Mesenchymal stem cell (in vitro differentiated cells and primary cell): ENCODE measurements around the gene IGF2R.

Source experiments
- DNase-seq: peaks from one replicate; pipeline ENCODE4 v3.0.0-alpha.2; 2013
- H2AFZ ChIP-seq: one replicate; pipeline ENCODE4 v1.6.1; 2013; ENCODE audit warnings: low read depth, mild to moderate bottlenecking, control low read depth, inconsistent platforms, low read length, moderate library complexity
- H2AK5ac ChIP-seq: 2 replicates; pipeline ENCODE4 v1.6.1; 2013; ENCODE audit warnings: low read length, moderate library complexity, mild to moderate bottlenecking, inconsistent platforms; ENCODE audit not compliant: severe bottlenecking
- H2BK120ac ChIP-seq: one replicate; pipeline ENCODE4 v1.6.1; 2013; ENCODE audit warnings: low read depth, mild to moderate bottlenecking, inconsistent platforms, low read length, moderate library complexity
- H2BK12ac ChIP-seq, 2 experiments: one replicate each; pipeline ENCODE4 v1.6.1; 2013; ENCODE audit warnings: inconsistent platforms in 2 of 2, low read length in 2 of 2, mild to moderate bottlenecking in 2 of 2, moderate library complexity in 2 of 2, control low read depth in 1 of 2
- H2BK15ac ChIP-seq: one replicate; pipeline ENCODE4 v1.6.1; 2013; ENCODE audit warnings: mild to moderate bottlenecking, low read depth, inconsistent platforms; ENCODE audit not compliant: poor library complexity, severe bottlenecking
- H2BK5ac ChIP-seq: 2 replicates; pipeline ENCODE4 v1.6.1; 2013; ENCODE audit warnings: low read depth, mild to moderate bottlenecking, low read length, control low read depth, inconsistent platforms; ENCODE audit not compliant: poor library complexity, severe bottlenecking
- H3K14ac ChIP-seq, 2 experiments: one replicate each; pipeline ENCODE4 v1.6.1; 2013; ENCODE audit warnings: inconsistent platforms in 2 of 2, low read length in 2 of 2, control low read depth in 1 of 2, mild to moderate bottlenecking in 1 of 2, moderate library complexity in 1 of 2
- H3K18ac ChIP-seq, 2 experiments: one replicate each; pipeline ENCODE4 v1.6.1; 2013; ENCODE audit warnings: inconsistent platforms in 2 of 2, low read length in 2 of 2, control low read depth in 1 of 2, low read depth in 1 of 2, mild to moderate bottlenecking in 1 of 2
- H3K23ac ChIP-seq, 2 experiments: one replicate each; pipeline ENCODE4 v1.6.1; 2013; ENCODE audit warnings: inconsistent platforms in 2 of 2, low read length in 2 of 2, mild to moderate bottlenecking in 2 of 2, moderate library complexity in 2 of 2, control low read depth in 1 of 2
- H3K27ac ChIP-seq: 2 replicates; pipeline ENCODE4 v1.5.1; 2013; ENCODE audit warnings: mild to moderate bottlenecking, moderate library complexity, low read length, control low read depth, inconsistent platforms; ENCODE audit not compliant: poor library complexity, severe bottlenecking
- H3K27me3 ChIP-seq, 2 experiments: 2 replicates each; pipeline versions ENCODE4 v1.6.1 to v1.7.0; 2013; ENCODE audit warnings: low read length in 2 of 2, mild to moderate bottlenecking in 2 of 2, moderate library complexity in 2 of 2, control low read depth in 1 of 2, inconsistent platforms in 1 of 2; ENCODE audit not compliant: control insufficient read depth in 1 of 2, insufficient read depth in 1 of 2
- H3K36me3 ChIP-seq, 2 experiments: 2 replicates each; pipeline versions ENCODE4 v1.6.1 to v1.7.0; 2013; ENCODE audit warnings: low read length in 2 of 2, control low read depth in 1 of 2, inconsistent platforms in 1 of 2, low read depth in 1 of 2, mild to moderate bottlenecking in 1 of 2; ENCODE audit not compliant: insufficient read depth in 2 of 2, control insufficient read depth in 1 of 2
- H3K4ac ChIP-seq, 2 experiments: one replicate each; pipeline ENCODE4 v1.6.1; 2013; ENCODE audit warnings: inconsistent platforms in 2 of 2, low read length in 2 of 2, mild to moderate bottlenecking in 2 of 2, moderate library complexity in 2 of 2, control low read depth in 1 of 2, low read depth in 1 of 2
- H3K4me1 ChIP-seq: 2 replicates; pipeline ENCODE4 v1.6.1; 2013; ENCODE audit warnings: low read depth, low read length, control low read depth; ENCODE audit not compliant: control insufficient read depth, insufficient read depth
- H3K4me2 ChIP-seq: 2 replicates; pipeline ENCODE4 v1.6.1; 2013; ENCODE audit warnings: low read length, mild to moderate bottlenecking, inconsistent platforms; ENCODE audit not compliant: poor library complexity, severe bottlenecking
- H3K4me3 ChIP-seq, 2 experiments: 2 replicates each; pipeline versions ENCODE4 v1.5.1 to v1.7.0; 2013; ENCODE audit warnings: low read length in 2 of 2, mild to moderate bottlenecking in 2 of 2, control low read depth in 1 of 2, low read depth in 1 of 2; ENCODE audit not compliant: insufficient read depth in 1 of 2
- H3K79me1 ChIP-seq: replicated peaks from 2 replicates; pipeline ENCODE4 v1.6.1; 2013; ENCODE audit warnings: mild to moderate bottlenecking, control low read depth, low read length, inconsistent platforms; ENCODE audit not compliant: poor library complexity, severe bottlenecking
- H3K9ac ChIP-seq: 2 replicates; pipeline ENCODE4 v1.7.0; 2013; ENCODE audit warnings: mild to moderate bottlenecking, low read length, moderate library complexity
- H3K9me3 ChIP-seq: 2 replicates; pipeline ENCODE4 v1.7.0; 2013; ENCODE audit warnings: mild to moderate bottlenecking, low read length; ENCODE audit not compliant: control insufficient read depth
- H4K8ac ChIP-seq: one replicate; pipeline ENCODE4 v1.6.1; 2013; ENCODE audit warnings: inconsistent platforms, mild to moderate bottlenecking, low read length, moderate library complexity
- H4K91ac ChIP-seq: one replicate; pipeline ENCODE4 v1.6.1; 2013; ENCODE audit warnings: mild to moderate bottlenecking, low read length, inconsistent platforms
- WGBS: methylation state at CpG from one replicate; pipeline ENCODE4 v1.1.7; 2013; ENCODE audit warnings: mixed read lengths; 5-methylcytosine and 5-hydroxymethylcytosine counted together

Gene IGF2R

GRCh38 chr6:159963111-159963510 is 5.8 kb upstream of the IGF2R start:
- H3K9ac ChIP-seq: no peak overlapping the region
- no peak overlapping the region for H2BK5ac ChIP-seq
- H3K36me3 ChIP-seq: no peaks in the 10 kb centered on the region
- no peak overlapping the region for H2AK5ac ChIP-seq
- H3K4me2 ChIP-seq: no peak overlapping the region
- 61% methylated on average over 3 of the region's 3 CpGs for WGBS
- no peak overlapping the region for H4K8ac ChIP-seq
- H3K4ac ChIP-seq: no peak overlapping the region
- no peak overlapping the region for H4K91ac ChIP-seq
- no peaks in the 10 kb centered on the region for H3K79me1 ChIP-seq
- peak overlapping the region; percentile 44 for H2BK15ac ChIP-seq
- no peaks in the 10 kb centered on the region for H3K9me3 ChIP-seq
- no peak overlapping the region for H3K18ac ChIP-seq
- no peak overlapping the region for H3K27ac ChIP-seq
- no peak overlapping the region for H3K23ac ChIP-seq
- no peak for DNase-seq
- no peak overlapping the region for H3K14ac ChIP-seq
- H2BK120ac ChIP-seq: no peak overlapping the region
- peaks cover 0 to 8% of the 10 kb centered on the region in 2 experiments for H3K27me3 ChIP-seq
- no peak overlapping the region for H2AFZ ChIP-seq
- no peaks in the 10 kb centered on the region for H3K4me1 ChIP-seq
- H2BK12ac ChIP-seq: no peak overlapping the region
- H3K4me3 ChIP-seq: no peak overlapping the region

DNA sequence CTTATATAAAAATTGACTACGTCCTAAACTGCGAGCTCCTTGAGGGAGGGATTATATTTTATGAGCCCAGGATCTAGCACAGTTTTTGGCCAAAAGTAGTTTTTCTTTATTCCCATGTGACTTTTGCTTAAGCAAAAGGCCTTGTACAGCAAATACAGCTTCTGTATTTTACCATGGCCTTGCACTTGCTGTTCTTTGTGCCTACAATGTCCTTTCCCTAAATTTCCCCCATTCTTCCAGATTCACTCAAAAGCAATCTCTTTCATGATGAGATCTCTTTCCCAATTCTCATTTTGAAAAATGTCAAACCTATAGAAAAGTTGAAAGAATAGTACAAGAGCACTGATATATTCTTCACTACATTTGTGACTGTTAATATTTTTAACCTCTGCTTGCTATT is 4.8 kb upstream of the IGF2R start:
- no peak overlapping the region for H3K18ac ChIP-seq
- no peaks in the 10 kb centered on the region for H3K4me1 ChIP-seq
- no peak overlapping the region for H3K27ac ChIP-seq
- H2BK15ac ChIP-seq: no peak overlapping the region
- no peaks in the 10 kb centered on the region for H3K36me3 ChIP-seq
- H3K4me3 ChIP-seq: no peak overlapping the region
- no peak overlapping the region for H3K23ac ChIP-seq
- H2AK5ac ChIP-seq: no peak overlapping the region
- H2BK5ac ChIP-seq: no peak overlapping the region
- no peaks in the 10 kb centered on the region for H3K9me3 ChIP-seq
- no peak overlapping the region for H4K8ac ChIP-seq
- H2AFZ ChIP-seq: no peak overlapping the region
- H2BK12ac ChIP-seq: no peak overlapping the region
- H3K27me3 ChIP-seq: peaks cover 0 to 8% of the 10 kb centered on the region in 2 experiments
- no peak overlapping the region for H4K91ac ChIP-seq
- no peak overlapping the region for H3K9ac ChIP-seq
- no peak overlapping the region for H2BK120ac ChIP-seq
- WGBS: 82% methylated on average over 2 of the region's 2 CpGs
- H3K4me2 ChIP-seq: no peak overlapping the region
- DNase-seq: no peak
- no peak overlapping the region for H3K4ac ChIP-seq
- H3K79me1 ChIP-seq: no peaks in the 10 kb centered on the region
- H3K14ac ChIP-seq: no peak overlapping the region

GRCh38 chr6:159966339-159966738 is 2.5 kb upstream of the IGF2R start:
- Histone ChIP-seq H3K4me3 (no peak overlapping the region), H3K18ac (no peak overlapping the region), H3K9me3 (no peaks in the 10 kb centered on the region), H3K4me1 (peaks cover 3% of the 10 kb centered on the region), H3K14ac (no peak overlapping the region), H2BK12ac (no peak overlapping the region), H2AFZ (no peak overlapping the region), H3K36me3 (no peaks in the 10 kb centered on the region), H3K23ac (no peak overlapping the region), H3K9ac (no peak overlapping the region), H2BK15ac (no peak overlapping the region), H3K4ac (no peak overlapping the region), H2BK5ac (no peak overlapping the region), H3K79me1 (no peaks in the 10 kb centered on the region), H3K27ac (no peak overlapping the region), H2AK5ac (no peak overlapping the region), H2BK120ac (no peak overlapping the region), H3K27me3 (peaks cover 0 to 8% of the 10 kb centered on the region in 2 experiments), H3K4me2 (no peak overlapping the region), H4K91ac (no peak overlapping the region), H4K8ac (no peak overlapping the region)
- peak; percentile 64 for DNase-seq
- WGBS: 79% methylated on average over 2 of the region's 4 CpGs

DNA sequence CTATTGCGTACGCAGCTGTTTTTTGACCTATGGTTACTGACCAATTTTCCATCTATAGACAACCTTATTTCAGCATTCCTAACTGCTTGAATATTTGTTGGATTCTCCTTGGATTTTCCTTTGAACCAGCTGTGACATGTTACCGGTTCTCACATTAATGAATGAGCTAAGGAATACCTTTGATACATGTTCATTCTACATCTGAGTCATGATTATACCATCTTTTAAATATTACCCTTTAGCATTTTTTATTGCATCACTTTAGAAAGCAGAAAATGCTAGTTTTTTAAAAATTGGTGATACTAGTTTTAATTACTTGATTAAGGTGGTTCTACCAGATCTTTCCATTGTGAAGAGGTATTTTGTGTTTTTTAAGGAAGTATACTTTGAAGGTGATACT is 1.9 kb upstream of the IGF2R start:
- Histone ChIP-seq H2BK120ac (no peak overlapping the region), H4K91ac (no peak overlapping the region), H3K79me1 (no peaks in the 10 kb centered on the region), H2BK12ac (no peak overlapping the region), H2BK5ac (no peak overlapping the region), H3K4ac (no peak overlapping the region), H3K4me3 (no peak overlapping the region), H3K14ac (no peak overlapping the region), H4K8ac (no peak overlapping the region), H3K4me2 (no peak overlapping the region), H3K9me3 (no peaks in the 10 kb centered on the region), H3K4me1 (peaks cover 5% of the 10 kb centered on the region), H3K23ac (no peak overlapping the region), H3K27me3 (peaks cover 0 to 8% of the 10 kb centered on the region in 2 experiments), H3K18ac (no peak overlapping the region), H3K9ac (no peak overlapping the region), H2BK15ac (no peak overlapping the region), H2AFZ (no peak overlapping the region), H3K36me3 (no peaks in the 10 kb centered on the region), H2AK5ac (no peak overlapping the region), H3K27ac (no peak overlapping the region)
- DNase-seq: no peak
- WGBS: 79% methylated on average over 2 of the region's 3 CpGs
